ENCODE measurements around the gene TUBB4B.

The TUBB4B gene

DNA sequence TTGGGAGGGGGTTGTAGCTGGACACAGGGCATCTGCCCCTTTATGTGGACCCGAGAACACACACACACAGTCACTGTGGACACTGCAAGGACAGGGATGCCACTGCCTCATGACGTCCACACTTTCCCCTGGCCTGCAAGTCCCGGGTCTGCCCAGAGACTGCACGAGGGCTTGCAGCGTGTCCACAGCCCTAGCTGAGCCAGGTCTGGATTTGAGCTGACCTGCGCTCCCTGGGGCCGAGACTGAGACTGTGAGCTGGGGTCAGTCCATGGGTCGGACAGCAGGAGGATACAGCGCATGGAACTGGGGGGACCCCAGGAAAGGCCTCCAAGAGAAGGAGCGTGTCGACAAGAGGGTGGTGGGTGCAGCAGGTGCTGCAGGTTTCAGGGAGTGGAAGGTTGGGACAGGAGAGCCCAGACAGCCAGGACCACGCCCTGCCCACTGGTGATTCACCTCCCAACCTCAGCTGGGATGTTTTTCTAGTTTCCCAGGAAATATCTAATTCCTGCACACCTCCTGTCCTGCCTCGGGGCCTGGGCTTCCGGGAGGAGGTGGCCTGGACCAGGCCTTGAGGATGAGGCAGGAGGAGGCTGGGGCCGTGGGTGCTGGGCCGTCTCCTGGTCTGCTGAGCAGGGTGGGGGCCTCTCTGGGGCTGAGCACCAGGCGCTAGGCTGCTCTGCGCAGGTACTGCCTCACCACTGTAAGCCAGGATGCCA is 14.6 kb upstream of the TUBB4B start:
- H3K36me3 ChIP-seq (ENCODE audit: control insufficient read depth, insufficient read depth, low read length), result no peaks in the 10 kb centered on the region
- H3K79me2 ChIP-seq (ENCODE audit: control insufficient read depth, insufficient read depth, low read length), result no peaks in the 10 kb centered on the region
- H3K23ac ChIP-seq (ENCODE audit: low read length), result no peak overlapping the region
- no peak overlapping the region for H3K9ac ChIP-seq (ENCODE audit: low read length)
- no peaks in the 10 kb centered on the region for H3K4me1 ChIP-seq (ENCODE audit: control insufficient read depth, low read depth, low read length)
- no peak overlapping the region for H3K56ac ChIP-seq (ENCODE audit: low read length)
- no peak overlapping the region for H4K8ac ChIP-seq (ENCODE audit: low read depth, low read length)
- H2AK5ac ChIP-seq (ENCODE audit: low read length), result no peak overlapping the region
- no CpG with 5 or more reads among the region's 18 CpGs for WGBS (ENCODE audit: extremely low coverage, insufficient coverage, low lambda C conversion rate)
- no peak overlapping the region for H3K27ac ChIP-seq (ENCODE audit: low read depth, low read length)
- H4K5ac ChIP-seq (ENCODE audit: low read length), result no peak overlapping the region
- no peak for DNase-seq
- H2BK15ac ChIP-seq (replicated peaks; ENCODE audit: low read depth), result no peak overlapping the region
- no peak overlapping the region for H3K4me3 ChIP-seq (ENCODE audit: low read length)
- H2BK5ac ChIP-seq (ENCODE audit: low read length), result no peak overlapping the region
- H2BK120ac ChIP-seq (ENCODE audit: low read depth, low read length), result no peak overlapping the region
- no peaks in the 10 kb centered on the region for H3K79me1 ChIP-seq (ENCODE audit: low read length)
- no peak overlapping the region for H3K18ac ChIP-seq (ENCODE audit: low read length)
- H3K4me2 ChIP-seq (ENCODE audit: low read length), result no peak overlapping the region
- peaks cover 2% of the 10 kb centered on the region for H3K27me3 ChIP-seq (ENCODE audit: insufficient read depth, low read length, poor library complexity)
- no peak overlapping the region for H3K4ac ChIP-seq (ENCODE audit: low read depth, low read length)

DNA sequence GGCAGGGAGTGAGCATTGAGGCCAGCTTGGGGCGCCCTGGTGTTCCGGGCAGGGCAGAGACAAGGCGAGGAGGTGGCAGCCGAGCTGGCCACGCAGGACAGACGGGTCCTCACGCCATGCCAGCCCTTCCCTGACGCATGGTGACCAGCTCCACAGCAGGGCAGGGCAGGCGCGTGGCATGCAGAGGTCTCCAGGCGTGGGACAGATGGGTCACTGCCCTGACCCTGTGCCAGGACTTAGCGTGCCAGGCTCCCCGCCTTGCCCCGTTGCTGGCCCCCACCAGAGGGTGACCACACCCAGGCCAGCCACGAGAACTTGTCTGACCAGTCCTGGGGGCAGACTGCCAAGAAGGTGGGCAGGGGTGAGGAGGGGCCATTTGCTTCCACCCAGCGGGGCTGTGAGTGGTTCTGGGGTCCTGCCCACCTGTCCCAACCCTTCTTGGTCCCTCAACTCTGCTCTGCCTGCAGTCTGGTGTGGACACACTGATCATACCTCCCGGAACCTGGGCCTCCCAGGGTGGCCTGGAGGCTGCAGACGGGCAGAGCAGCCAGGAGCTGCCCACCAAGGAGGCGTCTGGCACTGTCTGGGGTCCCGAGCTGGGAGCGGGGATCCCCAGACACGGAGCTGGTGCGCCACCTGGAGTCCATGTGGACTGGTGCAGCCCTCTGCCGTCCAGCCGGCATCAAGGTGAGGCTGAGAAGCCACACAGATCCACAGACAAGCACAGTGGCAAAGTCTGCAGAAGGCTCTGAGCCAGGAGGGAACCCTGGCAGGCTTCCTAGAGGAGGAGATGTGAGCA is 13.8 kb upstream of the TUBB4B start, which contains the start of gene RNF224:
Gene RNF224 (plus strand): TSS at position 449 of the 799 bp plus-strand sequence. CDS start 834 bp downstream, outside the sequence.
- Histone ChIP-seq H2AK5ac (ENCODE audit: low read length) (no peak within 1 kb of the TSS), H4K8ac (ENCODE audit: low read depth, low read length) (no peak within 1 kb of the TSS), H3K4me3 (ENCODE audit: low read length) (no peak within 1 kb of the TSS), H2BK5ac (ENCODE audit: low read length) (no peak within 1 kb of the TSS), H3K4me1 (ENCODE audit: control insufficient read depth, low read depth, low read length) (no peaks in the 10 kb centered on the region), H2BK15ac (replicated peaks; ENCODE audit: low read depth) (no peak within 1 kb of the TSS), H3K27me3 (ENCODE audit: insufficient read depth, low read length, poor library complexity) (peaks cover under 1% of the 10 kb centered on the region), H3K56ac (ENCODE audit: low read length) (peak within 1 kb of the TSS; percentile 37), H4K5ac (ENCODE audit: low read length) (no peak within 1 kb of the TSS), H2BK120ac (ENCODE audit: low read depth, low read length) (no peak within 1 kb of the TSS), H3K9ac (ENCODE audit: low read length) (no peak within 1 kb of the TSS), H3K27ac (ENCODE audit: low read depth, low read length) (no peak within 1 kb of the TSS), H3K18ac (ENCODE audit: low read length) (no peak within 1 kb of the TSS), H3K4ac (ENCODE audit: low read depth, low read length) (no peak within 1 kb of the TSS), H3K79me1 (ENCODE audit: low read length) (no peaks in the 10 kb centered on the region), H3K23ac (ENCODE audit: low read length) (no peak within 1 kb of the TSS), H3K79me2 (ENCODE audit: control insufficient read depth, insufficient read depth, low read length) (no peaks in the 10 kb centered on the region), H3K36me3 (ENCODE audit: control insufficient read depth, insufficient read depth, low read length) (no peaks in the 10 kb centered on the region), H3K4me2 (ENCODE audit: low read length) (no peak within 1 kb of the TSS)
- WGBS (ENCODE audit: extremely low coverage, insufficient coverage, low lambda C conversion rate), result no CpG with 5 or more reads among the region's 25 CpGs
- peak; percentile 85 for DNase-seq

DNA sequence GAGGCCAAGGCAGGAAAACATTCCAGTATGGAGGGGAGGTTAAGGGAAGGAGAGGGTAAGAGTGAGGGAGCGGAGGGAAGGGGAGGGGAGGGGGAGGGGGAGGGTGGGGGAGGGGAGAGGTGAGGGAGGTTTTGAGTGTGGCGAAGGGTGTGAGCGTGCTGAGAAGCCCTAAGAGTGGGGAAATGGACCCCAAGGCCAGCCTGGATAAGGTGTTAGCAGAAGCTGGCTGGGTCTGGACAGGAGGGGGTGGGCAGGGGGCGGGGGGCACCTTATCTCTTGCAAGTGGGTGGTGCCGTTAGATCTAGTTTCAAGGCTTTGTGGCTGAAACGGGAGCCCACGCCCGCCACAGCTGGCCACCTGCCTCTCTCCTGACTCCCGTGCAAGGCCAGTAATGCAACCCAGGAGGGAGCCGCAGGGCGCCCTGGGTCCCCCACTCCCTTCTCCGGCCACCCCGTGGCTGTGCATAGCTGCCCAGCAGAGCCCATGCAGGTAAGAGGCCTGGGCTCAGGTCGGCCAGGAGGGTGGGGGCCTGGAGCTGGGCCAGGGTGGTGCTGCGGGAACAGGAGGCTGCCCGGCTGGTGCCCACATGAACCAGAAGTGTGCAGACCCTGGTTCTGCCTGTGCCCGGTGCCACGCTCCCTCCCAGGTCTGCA is 13.1 kb upstream of the TUBB4B start:
- no peak overlapping the region for H3K4ac ChIP-seq (ENCODE audit: low read depth, low read length)
- no peak overlapping the region for H3K27ac ChIP-seq (ENCODE audit: low read depth, low read length)
- H3K4me2 ChIP-seq (ENCODE audit: low read length), result no peak overlapping the region
- no peak overlapping the region for H3K18ac ChIP-seq (ENCODE audit: low read length)
- H3K56ac ChIP-seq (ENCODE audit: low read length), result no peak overlapping the region
- H3K4me3 ChIP-seq (ENCODE audit: low read length), result no peak overlapping the region
- H3K79me1 ChIP-seq (ENCODE audit: low read length), result no peaks in the 10 kb centered on the region
- WGBS (ENCODE audit: extremely low coverage, insufficient coverage, low lambda C conversion rate), result no CpG with 5 or more reads among the region's 18 CpGs
- H3K9ac ChIP-seq (ENCODE audit: low read length), result no peak overlapping the region
- no peak overlapping the region for H2AK5ac ChIP-seq (ENCODE audit: low read length)
- no peak for DNase-seq
- no peak overlapping the region for H2BK5ac ChIP-seq (ENCODE audit: low read length)
- H3K79me2 ChIP-seq (ENCODE audit: control insufficient read depth, insufficient read depth, low read length), result no peaks in the 10 kb centered on the region
- H3K4me1 ChIP-seq (ENCODE audit: control insufficient read depth, low read depth, low read length), result no peaks in the 10 kb centered on the region
- H4K5ac ChIP-seq (ENCODE audit: low read length), result no peak overlapping the region
- H3K27me3 ChIP-seq (ENCODE audit: insufficient read depth, low read length, poor library complexity), result no peaks in the 10 kb centered on the region
- H2BK15ac ChIP-seq (replicated peaks; ENCODE audit: low read depth), result no peak overlapping the region
- H3K23ac ChIP-seq (ENCODE audit: low read length), result no peak overlapping the region
- no peak overlapping the region for H2BK120ac ChIP-seq (ENCODE audit: low read depth, low read length)
- no peak overlapping the region for H4K8ac ChIP-seq (ENCODE audit: low read depth, low read length)
- H3K36me3 ChIP-seq (ENCODE audit: control insufficient read depth, insufficient read depth, low read length), result no peaks in the 10 kb centered on the region

DNA sequence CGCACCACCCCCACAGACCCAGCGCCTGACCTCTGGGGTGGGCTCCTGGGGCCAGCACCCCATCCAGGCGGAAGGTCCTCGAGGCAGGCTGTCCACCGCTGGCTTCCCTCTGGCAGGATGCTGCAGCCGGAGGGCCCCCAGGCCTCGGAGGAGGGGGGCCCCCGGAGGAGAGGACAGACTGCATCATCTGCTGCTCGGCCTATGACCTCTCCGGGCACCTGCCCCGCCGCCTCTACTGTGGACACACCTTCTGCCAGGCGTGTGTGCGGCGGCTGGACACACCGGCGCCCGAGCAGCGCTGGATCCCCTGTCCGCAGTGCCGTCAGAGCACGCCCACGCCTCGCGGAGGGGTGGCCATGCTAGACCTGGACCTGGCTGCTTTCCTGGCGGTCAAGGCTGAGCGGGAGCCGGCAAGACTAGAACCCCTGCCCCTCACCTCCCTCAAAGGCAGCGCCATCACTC is 12.6 kb upstream of the TUBB4B start:
- H4K5ac ChIP-seq (ENCODE audit: low read length), result no peak overlapping the region
- H3K4me3 ChIP-seq (ENCODE audit: low read length), result no peak overlapping the region
- H4K8ac ChIP-seq (ENCODE audit: low read depth, low read length), result no peak overlapping the region
- no peak overlapping the region for H3K4me2 ChIP-seq (ENCODE audit: low read length)
- no peak for DNase-seq
- no peak overlapping the region for H2BK5ac ChIP-seq (ENCODE audit: low read length)
- H2AK5ac ChIP-seq (ENCODE audit: low read length), result no peak overlapping the region
- no peaks in the 10 kb centered on the region for H3K79me2 ChIP-seq (ENCODE audit: control insufficient read depth, insufficient read depth, low read length)
- no peaks in the 10 kb centered on the region for H3K4me1 ChIP-seq (ENCODE audit: control insufficient read depth, low read depth, low read length)
- no peak overlapping the region for H3K18ac ChIP-seq (ENCODE audit: low read length)
- no peaks in the 10 kb centered on the region for H3K36me3 ChIP-seq (ENCODE audit: control insufficient read depth, insufficient read depth, low read length)
- H3K27me3 ChIP-seq (ENCODE audit: insufficient read depth, low read length, poor library complexity), result no peaks in the 10 kb centered on the region
- no peaks in the 10 kb centered on the region for H3K79me1 ChIP-seq (ENCODE audit: low read length)
- H2BK15ac ChIP-seq (replicated peaks; ENCODE audit: low read depth), result no peak overlapping the region
- H3K23ac ChIP-seq (ENCODE audit: low read length), result no peak overlapping the region
- no peak overlapping the region for H3K9ac ChIP-seq (ENCODE audit: low read length)
- no peak overlapping the region for H3K56ac ChIP-seq (ENCODE audit: low read length)
- no peak overlapping the region for H2BK120ac ChIP-seq (ENCODE audit: low read depth, low read length)
- H3K4ac ChIP-seq (ENCODE audit: low read depth, low read length), result no peak overlapping the region
- no CpG with 5 or more reads among the region's 29 CpGs for WGBS (ENCODE audit: extremely low coverage, insufficient coverage, low lambda C conversion rate)
- no peak overlapping the region for H3K27ac ChIP-seq (ENCODE audit: low read depth, low read length)

DNA sequence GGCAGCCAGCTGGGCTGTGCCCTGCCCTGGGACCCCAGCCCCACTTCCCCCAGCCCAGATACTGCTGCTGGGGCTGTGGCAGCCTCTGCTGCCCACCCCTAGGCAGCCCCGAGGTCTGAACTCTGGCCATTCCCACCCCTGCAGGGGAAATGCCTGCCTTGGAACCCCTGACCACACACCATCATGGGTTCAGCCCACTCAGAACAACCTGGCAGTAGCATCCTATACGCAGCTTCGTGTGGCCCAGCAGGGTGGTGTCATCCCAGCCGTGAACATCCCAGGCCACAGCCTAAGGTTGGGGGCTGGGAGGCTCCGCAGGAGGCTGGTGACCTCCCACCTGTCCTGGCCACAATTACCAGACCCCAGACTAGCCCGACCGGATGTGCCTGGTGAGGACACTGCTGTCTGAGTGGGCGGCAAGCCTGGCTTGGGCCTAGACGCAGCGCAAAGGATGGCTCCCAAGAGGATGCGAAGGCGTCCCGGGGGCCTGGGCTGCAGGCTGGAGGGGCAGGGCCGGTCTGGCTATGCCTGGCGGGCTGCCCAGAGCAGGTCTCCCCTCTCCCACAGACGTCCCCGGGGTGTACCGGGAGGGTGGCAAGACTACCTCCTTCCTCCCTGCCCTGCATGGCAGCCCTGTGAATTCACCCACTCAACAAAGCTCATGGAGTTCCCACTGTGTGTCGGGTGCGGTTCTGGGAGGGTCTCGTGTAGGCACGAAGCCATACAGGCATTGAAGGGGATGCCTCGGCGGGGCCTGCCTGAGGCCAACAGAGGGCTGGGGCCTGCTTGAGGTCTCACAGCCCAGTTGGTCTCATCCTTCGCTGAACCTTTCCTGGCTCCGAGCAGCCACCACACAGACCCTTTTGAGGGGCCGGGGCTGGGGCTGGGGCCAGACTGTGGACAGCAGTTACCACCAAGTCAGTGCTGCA is 11.9 kb upstream of the TUBB4B start:
- no peak overlapping the region for H3K23ac ChIP-seq (ENCODE audit: low read length)
- H3K36me3 ChIP-seq (ENCODE audit: control insufficient read depth, insufficient read depth, low read length), result no peaks in the 10 kb centered on the region
- H4K5ac ChIP-seq (ENCODE audit: low read length), result no peak overlapping the region
- H2BK5ac ChIP-seq (ENCODE audit: low read length), result no peak overlapping the region
- no peak overlapping the region for H2BK120ac ChIP-seq (ENCODE audit: low read depth, low read length)
- no peak overlapping the region for H2BK15ac ChIP-seq (replicated peaks; ENCODE audit: low read depth)
- no peaks in the 10 kb centered on the region for H3K27me3 ChIP-seq (ENCODE audit: insufficient read depth, low read length, poor library complexity)
- no peak overlapping the region for H2AK5ac ChIP-seq (ENCODE audit: low read length)
- no peak overlapping the region for H4K8ac ChIP-seq (ENCODE audit: low read depth, low read length)
- no peak overlapping the region for H3K4ac ChIP-seq (ENCODE audit: low read depth, low read length)
- no peak overlapping the region for H3K56ac ChIP-seq (ENCODE audit: low read length)
- no peak overlapping the region for H3K18ac ChIP-seq (ENCODE audit: low read length)
- no CpG with 5 or more reads among the region's 27 CpGs for WGBS (ENCODE audit: extremely low coverage, insufficient coverage, low lambda C conversion rate)
- no peaks in the 10 kb centered on the region for H3K4me1 ChIP-seq (ENCODE audit: control insufficient read depth, low read depth, low read length)
- no peak overlapping the region for H3K4me2 ChIP-seq (ENCODE audit: low read length)
- no peak overlapping the region for H3K4me3 ChIP-seq (ENCODE audit: low read length)
- DNase-seq, result no peak
- no peak overlapping the region for H3K27ac ChIP-seq (ENCODE audit: low read depth, low read length)
- H3K9ac ChIP-seq (ENCODE audit: low read length), result no peak overlapping the region
- no peaks in the 10 kb centered on the region for H3K79me2 ChIP-seq (ENCODE audit: control insufficient read depth, insufficient read depth, low read length)
- H3K79me1 ChIP-seq (ENCODE audit: low read length), result no peaks in the 10 kb centered on the region

Data from mesendoderm (in vitro differentiated cells).